HG03175 (cell line): Measurements from ENCODE around the gene MFSD6L.

Source experiments
- ATAC-seq: cut with Tn5 transposase; IDR thresholded peaks from one replicate; pipeline ENCODE4 v1.9.1; 2021; ENCODE audit warnings: mild to moderate bottlenecking, moderate library complexity; ENCODE audit not compliant: unreplicated experiment

Gene MFSD6L

GRCh38 chr17:8747742-8748141 is 51.4 kb downstream of the MFSD6L start:
- ATAC-seq = no peak
